Neuronal stem cell (in vitro differentiated cells): Measurements from ENCODE around the gene LIN7A.

Experiments
- DNase-seq: peaks from one replicate; pipeline ENCODE4 v3.0.0-alpha.2; 2013; ENCODE audit warnings: low spot score
- H2AFZ ChIP-seq: one replicate; pipeline ENCODE4 v1.6.1; 2013; ENCODE audit warnings: mild to moderate bottlenecking, low read length, inconsistent platforms
- H2AK5ac ChIP-seq: 2 replicates; pipeline ENCODE4 v1.6.1; 2013; ENCODE audit warnings: low read depth, mild to moderate bottlenecking, inconsistent platforms, low read length, moderate library complexity, mixed read lengths
- H2BK120ac ChIP-seq: 2 replicates; pipeline ENCODE4 v1.6.1; 2013; ENCODE audit warnings: low read depth, mild to moderate bottlenecking, inconsistent platforms, low read length, moderate library complexity, mixed read lengths
- H2BK12ac ChIP-seq: one replicate; pipeline ENCODE4 v1.6.1; 2013; ENCODE audit warnings: low read length, inconsistent platforms
- H2BK15ac ChIP-seq: 2 replicates; pipeline ENCODE4 v1.6.1; 2013; ENCODE audit warnings: mild to moderate bottlenecking, low read length, inconsistent platforms, mixed read lengths
- H2BK5ac ChIP-seq: one replicate; pipeline ENCODE4 v1.6.1; 2013; ENCODE audit warnings: inconsistent platforms, mild to moderate bottlenecking, low read length, moderate library complexity
- H3K14ac ChIP-seq: one replicate; pipeline ENCODE4 v1.6.1; 2013; ENCODE audit warnings: low read length, inconsistent platforms
- H3K18ac ChIP-seq: 2 replicates; pipeline ENCODE4 v1.6.1; 2013; ENCODE audit warnings: low read length, inconsistent platforms
- H3K23ac ChIP-seq: 2 replicates; pipeline ENCODE4 v1.6.1; 2013; ENCODE audit warnings: low read depth, mild to moderate bottlenecking, mixed read lengths, low read length, inconsistent platforms; ENCODE audit not compliant: poor library complexity
- H3K27ac ChIP-seq: replicated peaks from 3 replicates; pipeline ENCODE4 v1.5.1; 2013; ENCODE audit warnings: low read length, inconsistent platforms
- H3K27me3 ChIP-seq, 3 experiments: 2 replicates each; pipeline ENCODE4 v1.6.1; 2013; ENCODE audit warnings: low read length in 3 of 3, mild to moderate bottlenecking in 2 of 3, inconsistent platforms in 1 of 3, low read depth in 1 of 3, mixed read lengths in 1 of 3, moderate library complexity in 1 of 3; ENCODE audit not compliant: control insufficient read depth in 3 of 3, insufficient read depth in 3 of 3
- H3K36me3 ChIP-seq, 2 donors: replicated peaks in 1 of 2; 2 replicates each; pipeline ENCODE4 v1.6.1; 2013; ENCODE audit warnings: low read length in 2 of 2; ENCODE audit not compliant: control insufficient read depth in 2 of 2, insufficient read depth in 2 of 2
- H3K4ac ChIP-seq: 2 replicates; pipeline ENCODE4 v1.6.1; 2013; ENCODE audit warnings: inconsistent platforms, mild to moderate bottlenecking, low read length, moderate library complexity
- H3K4me1 ChIP-seq, 2 donors: 1 replicate in 1 of 2; 2 replicates in 1 of 2; pipeline ENCODE4 v1.6.1; 2013; ENCODE audit warnings: low read length in 2 of 2, low read depth in 1 of 2; ENCODE audit not compliant: control insufficient read depth in 2 of 2, insufficient read depth in 1 of 2
- H3K4me2 ChIP-seq: one replicate; pipeline ENCODE4 v1.6.1; 2013; ENCODE audit warnings: mild to moderate bottlenecking, low read length, inconsistent platforms; ENCODE audit not compliant: insufficient read depth, poor library complexity, severe bottlenecking
- H3K4me3 ChIP-seq, 2 donors: 2 replicates each; pipeline ENCODE4 v1.5.1; 2013; ENCODE audit warnings: low read length in 2 of 2, mild to moderate bottlenecking in 2 of 2, inconsistent platforms in 1 of 2, moderate library complexity in 1 of 2
- H3K79me1 ChIP-seq: one replicate; pipeline ENCODE4 v1.6.1; 2013; ENCODE audit warnings: low read depth, mild to moderate bottlenecking, inconsistent platforms, low read length, moderate library complexity
- H3K9ac ChIP-seq: one replicate; pipeline ENCODE4 v1.6.1; 2013; ENCODE audit warnings: mild to moderate bottlenecking, low read depth, low read length, inconsistent platforms; ENCODE audit not compliant: poor library complexity
- H3K9me3 ChIP-seq, 2 donors: replicated peaks in 1 of 2; 2 replicates each; pipeline versions ENCODE3 to v1.6.1; 2013; ENCODE audit warnings: low read length in 2 of 2, mild to moderate bottlenecking in 2 of 2, inconsistent platforms in 1 of 2, low read depth in 1 of 2, mixed read lengths in 1 of 2, moderate library complexity in 1 of 2; ENCODE audit not compliant: control insufficient read depth in 2 of 2, insufficient read depth in 1 of 2
- H4K8ac ChIP-seq: one replicate; pipeline ENCODE4 v1.6.1; 2013; ENCODE audit warnings: low read depth, mild to moderate bottlenecking, inconsistent platforms, low read length, moderate library complexity
- H4K91ac ChIP-seq: one replicate; pipeline ENCODE4 v1.6.1; 2013; ENCODE audit warnings: low read length, low read depth, mild to moderate bottlenecking, inconsistent platforms; ENCODE audit not compliant: poor library complexity
- WGBS, 2 donors: extraction: QIAGEN DNeasy Blood & Tissue Kit; methylation state at CpG; one replicate each; pipeline ENCODE4 v1.1.7; 2013; ENCODE audit warnings: missing lambda C conversion rate in 2 of 2, mixed read lengths in 1 of 2; ENCODE audit not compliant: insufficient read length in 2 of 2, insufficient replicate concordance in 1 of 2; ENCODE audit errors: extremely low coverage in 2 of 2; 5-methylcytosine and 5-hydroxymethylcytosine counted together

The LIN7A gene

DNA sequence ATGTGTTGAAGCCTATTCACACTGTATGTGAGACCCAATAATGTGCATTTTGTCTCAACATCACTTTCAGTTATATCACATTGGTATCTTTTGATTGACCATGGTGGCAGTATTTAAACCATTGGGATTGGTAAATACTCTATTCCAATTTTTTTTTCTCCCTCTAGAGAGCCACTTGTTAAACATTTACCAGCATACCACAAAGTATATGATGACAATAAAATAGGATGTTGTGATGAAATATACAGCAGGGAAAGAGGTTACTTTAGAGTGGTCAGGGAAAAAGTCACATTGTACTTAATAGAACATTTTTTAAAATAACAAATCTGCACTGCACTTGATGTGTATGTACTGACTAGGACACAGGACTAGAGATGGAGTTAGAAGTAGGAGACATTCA is 5.6 kb upstream of the LIN7A start:
- H2AK5ac ChIP-seq, result no peak overlapping the region

DNA sequence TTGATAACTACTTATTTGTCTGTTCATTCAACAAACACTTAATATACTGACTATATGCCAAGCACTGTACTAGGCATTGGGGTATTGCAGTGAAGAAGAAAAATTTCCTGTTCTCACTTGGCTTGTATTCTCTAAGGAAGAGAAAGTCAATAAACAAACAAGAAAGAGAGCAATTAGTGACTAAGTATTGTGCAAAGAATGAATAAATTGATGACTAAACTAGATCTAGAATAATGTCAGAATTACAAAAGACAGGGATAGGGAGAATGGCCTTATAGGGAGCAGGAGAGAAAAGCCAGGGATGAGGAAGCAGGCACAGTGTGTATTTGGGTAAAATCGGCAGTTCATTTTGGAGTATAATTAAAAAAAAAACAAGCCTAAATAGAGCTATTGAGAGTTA is 4.2 kb upstream of the LIN7A start:
- H3K18ac ChIP-seq, result no peak overlapping the region
- no peaks in the 10 kb centered on the region for H3K36me3 ChIP-seq
- H2AK5ac ChIP-seq, result no peak overlapping the region
- H2BK15ac ChIP-seq, result no peak overlapping the region
- H3K27me3 ChIP-seq, result peaks cover 0 to 6% (median 0%) of the 10 kb centered on the region in 3 experiments
- H2BK12ac ChIP-seq, result no peak overlapping the region
- no peak overlapping the region for H4K91ac ChIP-seq
- no CpG with 5 or more reads among the region's 1 CpG for WGBS, 2 donors
- H3K9ac ChIP-seq, result no peak overlapping the region
- no peaks in the 10 kb centered on the region for H3K4me1 ChIP-seq
- no peak overlapping the region for H3K4ac ChIP-seq
- no peak overlapping the region for H3K23ac ChIP-seq
- no peaks in the 10 kb centered on the region for H3K9me3 ChIP-seq
- no peaks in the 10 kb centered on the region for H3K79me1 ChIP-seq
- H3K27ac ChIP-seq, result no peak overlapping the region
- H2AFZ ChIP-seq, result no peak overlapping the region
- H2BK5ac ChIP-seq, result no peak overlapping the region
- DNase-seq, result no peak
- H3K4me2 ChIP-seq, result no peak overlapping the region
- no peak overlapping the region for H3K14ac ChIP-seq
- H3K4me3 ChIP-seq, result no peak overlapping the region
- H2BK120ac ChIP-seq, result no peak overlapping the region
- no peak overlapping the region for H4K8ac ChIP-seq

More for the DNA sequence above, 5.6 kb upstream of the LIN7A start:
- no peaks in the 10 kb centered on the region for H3K9me3 ChIP-seq
- H3K79me1 ChIP-seq, result no peaks in the 10 kb centered on the region
- no peak overlapping the region for H2BK12ac ChIP-seq
- peaks cover 0 to 2% (median 0%) of the 10 kb centered on the region in 3 experiments for H3K27me3 ChIP-seq
- H2BK120ac ChIP-seq, result no peak overlapping the region
- no peak overlapping the region for H2BK5ac ChIP-seq
- no peak overlapping the region for H3K14ac ChIP-seq
- no peak overlapping the region for H3K18ac ChIP-seq
- no peak overlapping the region for H2AFZ ChIP-seq
- H3K27ac ChIP-seq, result no peak overlapping the region
- H3K4me2 ChIP-seq, result no peak overlapping the region
- H4K8ac ChIP-seq, result no peak overlapping the region
- H3K9ac ChIP-seq, result no peak overlapping the region
- H3K4me1 ChIP-seq, result peaks cover 0 to under 1% of the 10 kb centered on the region in 2 donors
- no peak overlapping the region for H3K4me3 ChIP-seq
- no peak overlapping the region for H3K23ac ChIP-seq
- no peak overlapping the region for H2BK15ac ChIP-seq
- no peak for DNase-seq
- no peaks in the 10 kb centered on the region for H3K36me3 ChIP-seq
- H4K91ac ChIP-seq, result no peak overlapping the region
- no peak overlapping the region for H3K4ac ChIP-seq

DNA sequence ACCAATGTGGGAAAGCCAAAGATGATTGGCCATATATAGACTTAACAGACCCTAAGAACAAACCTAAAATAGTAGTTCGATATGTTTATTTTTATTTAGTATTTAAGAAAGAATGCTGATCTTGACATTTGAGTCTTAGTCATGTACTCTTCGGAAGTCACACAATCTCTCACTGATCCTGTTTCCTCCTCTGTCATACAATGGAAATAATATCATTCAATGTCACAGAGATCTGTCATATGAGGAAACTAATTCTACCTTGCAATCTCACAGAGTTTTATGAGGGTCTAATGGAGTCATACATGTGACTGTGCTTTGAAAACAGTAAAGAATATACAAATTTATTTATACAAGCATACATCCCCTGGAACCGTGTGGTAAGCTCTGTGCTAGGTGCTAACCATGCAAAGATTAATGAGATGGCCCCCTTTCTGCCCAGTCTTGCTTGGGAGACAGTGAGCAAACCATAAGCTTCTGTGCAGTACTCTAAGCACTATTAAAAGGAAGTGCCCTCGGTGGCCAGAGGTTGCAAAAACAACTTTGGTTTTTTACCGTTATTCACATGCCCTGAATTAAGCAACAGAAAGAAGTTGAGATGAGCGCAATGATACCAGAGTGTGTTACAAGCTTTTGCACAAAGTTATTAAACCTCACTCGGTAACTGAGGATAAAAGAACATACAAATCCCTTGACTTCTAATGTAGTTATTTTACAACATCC is 1.7 kb upstream of the LIN7A start:
- Histone ChIP-seq H3K18ac (no peak overlapping the region), H2AK5ac (no peak overlapping the region), H2AFZ (no peak overlapping the region), H3K36me3 (no peaks in the 10 kb centered on the region), H3K4ac (no peak overlapping the region), H3K9me3 (no peaks in the 10 kb centered on the region), H3K4me3 (no peak overlapping the region), H3K9ac (no peak overlapping the region), H3K4me1 (no peaks in the 10 kb centered on the region), H3K27me3 (peaks cover 0 to 6% (median 0%) of the 10 kb centered on the region in 3 experiments), H2BK15ac (no peak overlapping the region), H4K91ac (no peak overlapping the region), H3K79me1 (peaks cover 3% of the 10 kb centered on the region), H3K14ac (no peak overlapping the region), H3K4me2 (no peak overlapping the region), H2BK5ac (no peak overlapping the region), H3K27ac (no peak overlapping the region), H4K8ac (no peak overlapping the region), H2BK12ac (no peak overlapping the region), H3K23ac (no peak overlapping the region), H2BK120ac (no peak overlapping the region)
- no CpG with 5 or more reads among the region's 7 CpGs for WGBS, 2 donors
- DNase-seq, result no peak

GRCh38 chr12:80938397-80938796 is 663 bp upstream of the LIN7A start:
- Histone ChIP-seq H2BK5ac (no peak overlapping the region), H3K9ac (no peak overlapping the region), H2BK12ac (no peak overlapping the region), H3K4me2 (no peak overlapping the region), H3K79me1 (peaks cover 3% of the 10 kb centered on the region), H3K27me3 (peaks cover 0 to 6% (median 0%) of the 10 kb centered on the region in 3 experiments), H3K23ac (no peak overlapping the region), H3K36me3 (no peaks in the 10 kb centered on the region), H2BK15ac (no peak overlapping the region), H3K4me3 (no peak overlapping the region), H2AFZ (no peak overlapping the region), H2BK120ac (no peak overlapping the region), H3K9me3 (no peaks in the 10 kb centered on the region), H2AK5ac (no peak overlapping the region), H3K27ac (no peak overlapping the region), H4K8ac (no peak overlapping the region), H3K4ac (no peak overlapping the region), H3K14ac (no peak overlapping the region), H4K91ac (no peak overlapping the region), H3K18ac (no peak overlapping the region), H3K4me1 (no peaks in the 10 kb centered on the region)
- DNase-seq, result no peak
- WGBS, 2 donors, result no CpG with 5 or more reads among the region's 7 CpGs
